ENCODE data around the gene VILL.
"Not testable (repeated sequence)": the region's sequence is repeated elsewhere in the genome, so short reads cannot be mapped to it uniquely, and the experiment has no call there.

The VILL gene

GRCh38 chr3:37964146-37964545 is 26.4 kb upstream of the VILL start:
- no peak for DNase-seq

- no peak for DNase-seq
These were observed 25.9 kb upstream of the VILL start for GRCh38 chr3:37964716-37965115.

DNA sequence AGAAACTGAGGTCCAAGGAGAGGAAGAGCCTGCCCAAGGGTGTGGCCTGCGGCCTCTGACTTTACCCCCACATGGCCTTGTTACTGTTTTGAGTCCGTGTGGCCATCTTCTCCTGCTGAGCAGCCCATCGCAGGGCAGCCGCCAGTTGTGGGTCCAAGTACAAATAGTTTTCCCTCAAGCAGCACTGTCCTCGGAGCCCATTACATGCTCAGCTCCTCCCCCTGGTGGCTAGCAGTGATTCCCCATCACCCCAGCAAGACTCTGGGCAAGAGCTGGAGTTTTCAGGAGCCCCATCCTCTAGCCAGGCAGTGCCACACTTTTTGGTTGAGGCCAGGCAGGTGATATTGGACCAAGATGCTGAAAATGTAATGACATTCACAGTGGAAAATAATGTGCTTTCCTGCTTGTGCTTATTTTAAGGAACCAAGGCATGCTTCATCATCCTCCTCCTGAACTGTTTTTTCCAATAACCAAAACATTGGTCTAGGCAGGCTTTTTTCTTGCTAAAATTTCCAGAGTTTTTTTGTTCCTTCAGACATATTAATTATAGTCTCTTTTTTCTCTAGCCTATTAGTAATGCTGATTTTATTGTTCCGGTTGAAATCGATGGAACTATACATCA is 23.2 kb upstream of the VILL start:
- DNase-seq, result peak; percentile 69 to 70

GRCh38 chr3:37968199-37968598 is 22.4 kb upstream of the VILL start:
- DNase-seq, result no peak

DNA sequence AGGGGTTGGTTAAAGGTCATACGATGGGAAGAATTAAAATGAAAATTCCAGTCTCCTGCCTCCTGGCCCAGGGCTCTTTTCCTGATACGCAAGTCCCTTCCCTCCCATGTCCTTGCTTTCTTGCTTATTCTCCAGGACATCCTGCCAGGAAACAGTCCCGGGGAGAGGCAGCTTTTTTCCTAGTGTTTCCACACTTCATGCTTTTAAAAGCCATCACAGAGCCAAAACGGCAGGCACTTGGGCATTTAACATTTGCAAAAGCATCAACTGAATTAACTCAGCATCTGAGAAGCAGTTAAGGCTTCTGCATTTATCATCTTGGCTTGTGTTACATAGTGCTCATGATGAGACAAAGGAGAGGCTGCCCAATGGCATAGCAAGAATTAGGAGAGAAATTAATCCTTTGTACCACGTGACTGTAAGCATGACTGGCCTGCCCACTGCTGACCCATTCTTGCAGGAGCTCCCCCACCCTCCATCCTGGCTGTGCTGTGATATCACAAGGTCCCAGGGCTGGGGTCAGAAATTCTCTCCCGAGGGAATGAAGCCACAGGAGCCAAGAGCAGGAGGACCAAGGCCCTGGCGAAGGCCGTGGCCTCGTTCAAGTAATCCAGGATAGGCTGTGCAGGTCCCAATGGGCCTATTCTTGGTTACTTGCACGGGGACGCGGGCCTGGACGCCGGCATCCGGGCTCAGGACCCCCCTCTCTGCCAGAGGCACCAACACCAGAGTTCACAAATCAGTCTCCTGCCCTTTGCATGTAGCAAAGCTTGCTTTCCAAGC is 21.6 kb upstream of the VILL start:
- DNase-seq, result no peak

DNA sequence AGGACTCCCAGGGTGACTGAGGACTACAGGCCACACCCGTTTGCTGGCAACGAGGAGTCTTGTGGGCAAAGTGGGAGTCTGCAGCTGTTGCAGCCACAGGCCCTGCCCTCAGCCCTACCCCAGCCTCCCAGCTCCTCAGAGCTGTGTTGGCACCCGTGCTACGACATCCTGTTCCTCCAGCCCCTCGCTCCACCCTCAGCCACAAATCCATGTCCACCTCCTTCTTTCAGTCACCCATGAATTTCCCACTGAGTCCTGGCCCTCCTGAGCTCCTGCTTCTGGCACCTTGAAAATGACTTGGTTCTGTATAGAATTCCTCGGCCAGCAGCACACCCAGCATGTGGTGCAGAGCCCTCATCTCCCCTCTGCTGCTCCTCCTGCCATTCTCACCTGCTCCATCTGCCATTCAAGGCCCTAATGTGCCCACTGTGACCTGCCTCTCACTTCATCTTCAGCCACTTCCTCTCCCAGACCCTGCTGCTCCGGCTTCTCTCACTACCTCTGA is 20.9 kb upstream of the VILL start:
- no peak for DNase-seq

DNA sequence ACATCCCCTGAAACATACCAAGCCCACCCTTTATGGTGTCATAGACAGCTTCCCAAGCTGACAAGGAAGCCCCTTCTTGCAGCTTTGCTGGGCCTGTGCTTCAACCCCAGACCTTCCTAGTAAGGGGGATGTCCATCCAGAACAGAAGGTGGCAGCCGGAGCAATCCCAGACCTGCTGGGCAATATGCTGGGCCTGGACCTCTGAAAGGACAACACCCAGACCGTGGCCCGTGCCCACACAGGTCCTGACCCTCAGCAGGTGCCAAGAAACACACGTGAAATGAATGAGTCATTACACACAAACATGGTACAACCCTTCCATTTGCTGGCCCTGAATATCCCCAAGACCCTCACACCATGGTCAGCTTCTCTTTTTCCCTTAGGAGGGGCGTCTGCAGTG is 19.8 kb upstream of the VILL start:
- no peak for DNase-seq

DNA sequence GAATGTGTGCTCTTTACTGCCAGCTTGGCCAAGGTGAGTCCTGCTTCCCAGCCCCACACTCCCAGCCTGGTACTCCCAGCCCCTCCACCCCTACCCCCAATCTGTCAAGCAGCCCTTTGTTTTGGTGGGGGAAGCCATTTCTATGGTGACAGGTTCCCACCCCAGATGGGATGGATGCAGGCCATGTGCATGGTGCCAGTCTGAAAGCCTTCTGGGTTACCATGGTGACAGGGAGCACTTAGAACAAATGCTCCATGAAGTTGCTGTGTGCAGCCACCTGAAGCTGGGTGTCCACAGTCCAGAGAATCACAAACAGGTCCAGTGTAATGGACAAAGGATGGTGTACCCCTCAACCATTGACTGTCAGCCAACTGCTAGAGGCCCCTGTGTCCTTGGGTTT is 19.1 kb upstream of the VILL start:
- no peak for DNase-seq

GRCh38 chr3:37972056-37972455 is 18.5 kb upstream of the VILL start:
- not testable (repeated sequence) for DNase-seq

GRCh38 chr3:37973246-37974054 is 17.1 kb upstream of the VILL start:
- DNase-seq, result no peak

GRCh38 chr3:37974121-37975083 is 16.2 kb upstream of the VILL start:
- peak; percentile 70 to 74 for DNase-seq

DNA sequence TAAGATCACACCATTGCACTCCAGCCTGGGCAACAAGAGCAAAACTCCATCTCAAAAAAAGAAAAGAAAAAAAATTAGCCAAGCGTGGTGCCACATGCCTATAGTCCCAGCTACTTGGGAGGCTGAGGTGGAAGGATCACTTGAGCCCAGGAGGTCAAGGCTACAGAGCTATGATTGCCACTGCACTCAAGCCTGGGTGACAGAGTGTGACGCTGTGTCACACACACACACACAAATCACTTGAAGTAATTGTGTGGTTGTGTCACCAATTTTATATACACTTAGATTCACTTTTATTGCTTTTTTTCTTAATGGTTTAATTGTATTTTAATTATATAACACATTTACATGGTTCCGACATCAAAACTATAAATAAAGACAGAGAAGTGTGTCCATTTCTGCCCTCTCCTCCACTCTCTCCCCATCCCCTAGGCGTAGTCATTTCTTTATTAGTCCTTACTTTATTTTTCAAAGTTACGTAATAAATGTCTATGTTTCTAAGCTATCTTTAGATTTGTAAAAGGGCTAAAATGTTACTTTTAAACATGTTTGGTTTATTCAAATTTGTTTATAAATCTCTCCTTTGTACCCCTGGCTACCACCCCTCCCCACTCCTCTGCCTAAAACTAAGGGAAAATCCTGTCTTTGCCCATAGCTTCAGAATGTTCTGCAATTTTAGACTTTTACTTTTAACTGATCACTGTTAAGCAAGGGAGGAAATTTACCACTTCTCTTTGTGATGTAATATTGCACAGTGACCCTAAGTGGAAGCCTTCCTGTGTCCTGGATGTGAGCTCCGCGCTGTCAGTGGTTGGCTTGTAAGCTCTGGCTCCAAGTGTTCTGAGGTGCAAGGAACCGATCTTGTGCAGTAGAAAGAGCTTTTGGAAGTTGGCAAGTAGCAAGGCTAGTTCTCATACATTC is 10.8 kb upstream of the VILL start:
- DNase-seq, result no peak

DNA sequence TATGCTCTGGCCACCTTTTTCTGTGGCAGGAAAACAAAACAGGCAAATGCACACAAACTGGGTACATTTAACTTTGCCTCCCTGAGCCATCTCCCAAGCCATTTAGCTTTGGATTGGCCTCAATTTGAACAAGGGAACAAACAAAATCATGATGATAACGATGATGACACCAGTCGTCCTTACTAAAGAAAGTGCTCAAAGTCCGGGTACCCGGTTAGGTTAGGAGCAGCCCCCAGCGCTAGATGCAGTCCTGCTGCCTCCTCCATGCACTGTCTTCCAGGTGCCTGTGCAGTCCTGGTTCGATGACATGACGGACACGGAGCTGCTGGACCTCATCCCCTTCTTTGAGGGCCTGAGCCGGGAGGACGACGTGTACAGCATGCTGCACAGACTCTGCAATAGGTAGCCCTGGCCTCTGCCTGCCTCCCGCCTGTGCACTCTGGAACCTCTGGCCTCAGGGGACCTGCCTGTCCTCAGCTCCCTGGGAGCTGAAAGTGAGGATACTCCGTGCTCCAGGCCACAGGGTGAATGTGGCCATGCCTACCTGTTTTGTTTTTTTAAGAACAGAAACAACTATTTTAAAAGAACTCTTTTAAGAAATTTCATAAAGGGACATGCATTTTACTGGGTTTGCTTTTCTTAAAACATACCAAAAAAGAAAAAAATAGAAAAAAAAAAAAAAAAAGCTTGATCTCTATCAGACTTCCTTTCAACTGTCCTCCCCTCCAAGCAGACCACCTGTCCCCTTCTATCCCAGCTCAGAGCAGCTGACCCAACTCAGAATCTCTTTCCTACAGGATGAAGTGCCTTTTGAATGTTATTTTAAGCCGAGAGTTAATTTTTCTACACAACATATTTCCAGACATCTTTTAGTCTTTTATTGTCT is 9.9 kb upstream of the VILL start:
- no peak for DNase-seq

DNA sequence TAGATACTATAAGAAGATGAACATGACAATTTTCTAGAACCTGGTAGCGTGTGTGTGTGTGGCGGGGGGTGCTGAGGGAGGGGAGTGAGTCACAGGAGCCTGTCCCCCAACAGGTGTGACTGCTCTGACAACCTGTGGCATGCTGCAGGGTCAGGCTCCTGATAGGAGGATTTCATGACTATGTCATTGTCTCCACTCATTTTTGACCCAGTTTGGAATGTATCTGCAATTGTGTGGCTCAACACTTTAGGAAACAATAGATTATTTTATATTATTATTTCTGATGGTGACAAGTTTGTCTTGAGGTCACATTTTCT is 9.3 kb upstream of the VILL start:
- no peak for DNase-seq

DNA sequence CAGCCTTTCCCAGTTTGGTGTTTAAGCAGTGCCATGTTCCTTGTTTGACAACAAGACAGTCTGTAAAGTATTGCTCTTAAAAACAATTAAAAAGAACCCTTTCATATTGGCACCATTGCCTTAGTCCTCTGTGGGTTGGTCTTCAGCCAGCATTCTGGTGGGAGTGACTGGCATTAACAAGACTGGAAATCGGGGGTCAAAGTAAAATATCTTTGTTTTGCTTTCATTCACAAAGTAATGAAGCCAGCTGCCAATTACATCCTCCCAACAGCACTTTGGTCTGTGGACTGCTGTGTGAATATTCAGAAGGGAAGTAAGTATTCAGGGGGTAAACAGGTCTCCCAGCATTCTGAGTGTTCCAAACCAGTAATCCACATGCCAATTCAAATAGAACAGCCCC is 8.3 kb upstream of the VILL start:
- no peak for DNase-seq

DNA sequence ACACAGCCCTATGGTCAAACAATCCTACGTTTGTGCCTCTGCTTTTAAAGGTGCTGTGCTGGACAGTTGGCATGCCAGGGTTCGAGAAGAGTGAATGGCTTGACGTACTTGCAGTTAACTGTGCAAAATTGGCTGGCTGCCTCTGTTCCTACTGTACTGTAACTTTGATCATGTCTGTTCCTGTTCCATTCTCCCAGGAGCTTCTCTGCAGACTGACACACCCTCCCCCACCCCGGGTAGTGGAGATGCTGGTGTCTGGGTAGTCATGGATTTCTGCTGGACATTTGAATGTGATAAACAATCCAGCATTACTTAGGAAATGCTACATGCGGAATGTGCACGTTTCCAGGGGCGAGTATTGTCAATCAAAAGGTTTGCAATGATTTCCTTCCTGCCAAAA is 6.5 kb upstream of the VILL start:
- no peak for DNase-seq

DNA sequence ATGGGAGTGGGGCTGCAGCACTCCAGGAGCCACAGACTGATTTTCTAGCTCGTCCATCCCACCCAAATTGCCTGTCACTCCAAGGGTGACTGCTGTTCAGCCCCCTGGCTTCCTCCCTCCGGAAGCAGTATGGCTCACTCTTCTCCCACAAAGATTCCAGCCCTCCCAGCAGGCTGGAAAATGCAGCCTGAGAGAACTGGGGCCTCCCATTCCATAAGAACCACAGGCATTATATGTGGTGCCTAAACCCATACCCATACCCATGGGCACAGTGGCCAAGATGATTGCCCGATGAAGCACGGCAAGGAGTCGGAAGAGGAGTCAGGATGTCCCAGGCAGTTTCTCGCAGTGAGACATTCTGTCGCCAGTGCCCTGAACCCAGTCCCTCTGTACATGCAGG is 6.0 kb upstream of the VILL start:
- DNase-seq, result no peak

DNA sequence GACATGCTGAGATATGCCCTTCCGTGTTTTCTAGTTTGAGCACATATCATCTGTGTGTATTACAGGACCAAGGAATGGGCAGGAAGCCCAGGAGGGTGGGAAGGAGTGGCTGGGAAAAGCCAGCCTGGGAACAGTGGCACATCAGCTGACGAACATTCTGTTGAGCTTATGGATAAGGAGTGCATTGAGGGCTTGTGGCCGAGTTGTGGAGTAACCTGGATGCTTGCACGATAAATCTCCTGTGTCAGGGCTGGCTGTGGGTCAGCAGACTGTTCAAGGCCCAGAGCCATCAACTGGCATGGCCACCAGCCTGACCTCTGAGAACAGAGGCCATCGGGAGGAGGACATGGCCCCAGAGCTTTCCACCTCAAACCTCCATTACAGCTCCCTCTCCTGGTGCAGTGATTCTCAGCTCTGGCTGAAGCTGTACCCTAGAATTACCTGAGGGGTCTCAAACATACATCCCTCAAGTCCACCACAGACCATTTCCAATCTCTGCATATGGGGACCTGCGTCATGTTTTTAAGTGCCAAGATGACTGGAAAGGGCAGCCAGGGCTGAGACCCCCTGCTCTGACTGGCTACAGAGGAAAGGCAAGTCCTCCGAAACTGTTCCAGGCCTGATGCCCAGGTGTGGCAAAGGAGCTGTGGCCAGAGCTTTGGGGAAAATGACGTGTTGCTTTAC is 4.8 kb upstream of the VILL start:
- no peak for DNase-seq

DNA sequence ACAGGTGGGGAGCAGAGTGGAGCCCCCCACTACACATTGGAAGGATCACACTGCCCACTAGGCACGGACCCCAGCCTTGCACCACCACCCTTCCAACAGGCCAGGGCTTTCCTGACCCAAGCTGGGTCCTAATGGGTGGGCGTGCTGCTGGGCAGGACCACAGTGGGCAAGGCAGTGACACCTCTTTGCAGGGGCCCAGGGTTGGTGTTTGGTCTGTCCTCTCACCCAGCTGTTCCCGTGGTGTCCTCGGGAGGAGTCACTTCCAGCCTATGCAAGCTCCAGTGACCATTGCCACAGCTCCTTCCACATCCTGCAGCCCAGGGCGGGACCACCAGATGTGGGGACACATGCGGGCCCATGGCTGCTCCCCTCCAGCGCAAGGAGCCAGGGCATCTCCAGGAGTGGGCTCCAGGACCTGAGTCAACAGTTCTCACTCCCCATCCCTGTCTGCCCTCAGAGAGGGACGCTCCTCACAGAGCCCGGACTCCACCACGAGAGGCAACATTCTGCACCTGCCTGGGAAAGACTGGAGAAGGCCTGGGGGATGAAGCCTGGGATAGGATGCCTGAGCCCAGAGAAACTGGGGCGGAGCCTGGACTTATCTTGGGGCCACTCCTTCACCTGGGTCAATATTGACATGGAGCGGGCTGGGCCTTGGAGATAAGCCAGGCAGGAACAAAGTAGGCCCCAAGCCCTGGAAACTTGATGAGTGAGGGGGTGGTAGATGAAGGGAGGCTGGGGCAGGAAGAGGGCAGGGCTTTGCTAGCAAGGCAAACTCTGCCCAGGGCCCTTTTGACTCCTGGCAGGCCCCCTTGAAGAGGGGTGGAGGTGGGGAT is 3.9 kb upstream of the VILL start:
- DNase-seq, result no peak
